Measurements from ENCODE around the gene GSAP.

GSAP gene

GRCh38 chr7:77406421-77406820 is 9.7 kb downstream of the GSAP start:
- DNase-seq (ENCODE audit: low spot score): no peak

- no peak for DNase-seq (ENCODE audit: low spot score)
Measured at GRCh38 chr7:77404641-77405040, 11.5 kb downstream of the GSAP start.

GRCh38 chr7:77403957-77404356 is 12.2 kb downstream of the GSAP start:
- no peak for DNase-seq (ENCODE audit: low spot score)

- no peak for DNase-seq (ENCODE audit: low spot score)
Measured at GRCh38 chr7:77402818-77403217, 13.3 kb downstream of the GSAP start.

GRCh38 chr7:77401002-77401401 is 15.1 kb downstream of the GSAP start:
- no peak for DNase-seq (ENCODE audit: low spot score)

GRCh38 chr7:77399816-77400215 is 16.3 kb downstream of the GSAP start:
- no peak for DNase-seq (ENCODE audit: low spot score)

- DNase-seq (ENCODE audit: low spot score): no peak
Measured at GRCh38 chr7:77396894-77397547, 19.1 kb downstream of the GSAP start.

- no peak for DNase-seq (ENCODE audit: low spot score)
Measured at GRCh38 chr7:77395626-77396025, 20.5 kb downstream of the GSAP start.

GRCh38 chr7:77393954-77394353 is 22.2 kb downstream of the GSAP start:
- DNase-seq (ENCODE audit: low spot score): no peak

- DNase-seq (ENCODE audit: low spot score): no peak
Measured at GRCh38 chr7:77393261-77393660, 22.9 kb downstream of the GSAP start.

- no peak for DNase-seq (ENCODE audit: low spot score)
Measured at GRCh38 chr7:77391230-77391629, 24.9 kb downstream of the GSAP start.

GRCh38 chr7:77388055-77388641 is 28.0 kb downstream of the GSAP start:
- peak; percentile 48 for DNase-seq (ENCODE audit: low spot score)

GRCh38 chr7:77386165-77386822 is 29.9 kb downstream of the GSAP start:
- DNase-seq (ENCODE audit: low spot score): no peak

GRCh38 chr7:77383333-77383740 is 32.8 kb downstream of the GSAP start:
- DNase-seq (ENCODE audit: low spot score): peak; percentile 40

GRCh38 chr7:77382532-77382931 is 33.6 kb downstream of the GSAP start:
- DNase-seq (ENCODE audit: low spot score): no peak

GRCh38 chr7:77378584-77378983 is 37.6 kb downstream of the GSAP start:
- DNase-seq (ENCODE audit: low spot score): no peak

GRCh38 chr7:77370606-77371005 is 45.5 kb downstream of the GSAP start:
- DNase-seq (ENCODE audit: low spot score): no peak

GRCh38 chr7:77368974-77369373 is 47.2 kb downstream of the GSAP start:
- DNase-seq (ENCODE audit: low spot score): no peak

GRCh38 chr7:77367976-77368375 is 48.2 kb downstream of the GSAP start:
- no peak for DNase-seq (ENCODE audit: low spot score)

GRCh38 chr7:77362905-77363304 is 53.2 kb downstream of the GSAP start:
- no peak for DNase-seq (ENCODE audit: low spot score)

GRCh38 chr7:77360969-77361368 is 55.2 kb downstream of the GSAP start:
- no peak for DNase-seq (ENCODE audit: low spot score)

- DNase-seq (ENCODE audit: low spot score): peak; percentile 23
Measured at GRCh38 chr7:77360104-77360503, 56.0 kb downstream of the GSAP start.

- peak; percentile 31 for DNase-seq (ENCODE audit: low spot score)
Measured at GRCh38 chr7:77359599-77359998, 56.5 kb downstream of the GSAP start.

- no peak for DNase-seq (ENCODE audit: low spot score)
Measured at GRCh38 chr7:77354914-77355313, 61.2 kb downstream of the GSAP start.

Data from COLO829 (cell line).